IPS-20b (cell line): ENCODE results near the gene HSDL2.

Experiments used
- H3K27ac ChIP-seq: one replicate; pipeline ENCODE4 v1.5.1; 2013; ENCODE audit warnings: low read length
- H3K27me3 ChIP-seq: 2 replicates; pipeline ENCODE4 v1.6.1; 2013; ENCODE audit warnings: mild to moderate bottlenecking, low read length, inconsistent platforms; ENCODE audit not compliant: insufficient read depth
- H3K36me3 ChIP-seq: 2 replicates; pipeline ENCODE4 v1.6.1; 2013; ENCODE audit warnings: low read depth, mild to moderate bottlenecking, inconsistent platforms, low read length, moderate library complexity; ENCODE audit not compliant: insufficient read depth
- H3K4me1 ChIP-seq: 2 replicates; pipeline ENCODE4 v1.6.1; 2013; ENCODE audit warnings: mild to moderate bottlenecking, control low read depth, inconsistent platforms, low read length, moderate library complexity; ENCODE audit not compliant: insufficient read depth
- H3K4me3 ChIP-seq: 2 replicates; pipeline ENCODE4 v1.5.1; 2013; ENCODE audit warnings: mild to moderate bottlenecking, low read length, inconsistent platforms
- H3K9ac ChIP-seq: 2 replicates; pipeline ENCODE4 v1.6.1; 2013; ENCODE audit warnings: low read depth, mild to moderate bottlenecking, inconsistent platforms, low read length, moderate library complexity
- H3K9me3 ChIP-seq: 2 replicates; pipeline ENCODE4 v1.6.1; 2013; ENCODE audit warnings: mild to moderate bottlenecking, low read depth, low read length, inconsistent platforms; ENCODE audit not compliant: insufficient read depth

The HSDL2 gene

DNA sequence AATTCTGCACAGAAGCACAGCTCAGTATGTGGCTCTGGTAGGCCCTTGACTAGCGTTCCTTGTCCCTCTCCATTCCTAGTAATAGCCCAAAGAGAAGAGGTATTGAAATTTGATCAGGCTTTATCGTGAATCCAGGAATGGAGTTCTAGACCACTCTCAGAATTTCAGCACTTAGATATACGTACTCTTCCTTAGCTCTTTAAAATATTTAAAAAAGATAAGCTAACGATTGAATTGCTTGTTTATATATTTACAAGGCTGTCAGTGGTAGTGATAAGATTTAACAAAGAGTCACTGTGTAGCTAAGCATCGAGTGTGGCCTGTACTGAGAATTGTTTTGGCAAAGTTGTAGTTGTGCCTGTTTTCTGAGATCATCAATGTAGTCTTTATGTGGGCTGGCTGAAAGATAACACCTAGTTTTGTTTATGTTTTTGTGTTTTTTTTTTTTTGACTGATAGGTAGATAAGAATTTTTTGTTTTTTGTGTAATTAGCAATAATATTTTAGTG is 109.2 kb downstream of the HSDL2 start:
- H3K4me3 ChIP-seq, result peak overlapping the region; percentile 92
- peaks cover 22% of the 10 kb centered on the region for H3K36me3 ChIP-seq
- peak overlapping the region; percentile 6; the same call in 1 of the 2 replicates for H3K9ac ChIP-seq
- no peak overlapping the region for H3K27ac ChIP-seq
- peaks cover 27% of the 10 kb centered on the region for H3K4me1 ChIP-seq
- H3K9me3 ChIP-seq, result peaks cover 5% of the 10 kb centered on the region; the same call in 1 of the 2 replicates
- H3K27me3 ChIP-seq, result no peaks in the 10 kb centered on the region

DNA sequence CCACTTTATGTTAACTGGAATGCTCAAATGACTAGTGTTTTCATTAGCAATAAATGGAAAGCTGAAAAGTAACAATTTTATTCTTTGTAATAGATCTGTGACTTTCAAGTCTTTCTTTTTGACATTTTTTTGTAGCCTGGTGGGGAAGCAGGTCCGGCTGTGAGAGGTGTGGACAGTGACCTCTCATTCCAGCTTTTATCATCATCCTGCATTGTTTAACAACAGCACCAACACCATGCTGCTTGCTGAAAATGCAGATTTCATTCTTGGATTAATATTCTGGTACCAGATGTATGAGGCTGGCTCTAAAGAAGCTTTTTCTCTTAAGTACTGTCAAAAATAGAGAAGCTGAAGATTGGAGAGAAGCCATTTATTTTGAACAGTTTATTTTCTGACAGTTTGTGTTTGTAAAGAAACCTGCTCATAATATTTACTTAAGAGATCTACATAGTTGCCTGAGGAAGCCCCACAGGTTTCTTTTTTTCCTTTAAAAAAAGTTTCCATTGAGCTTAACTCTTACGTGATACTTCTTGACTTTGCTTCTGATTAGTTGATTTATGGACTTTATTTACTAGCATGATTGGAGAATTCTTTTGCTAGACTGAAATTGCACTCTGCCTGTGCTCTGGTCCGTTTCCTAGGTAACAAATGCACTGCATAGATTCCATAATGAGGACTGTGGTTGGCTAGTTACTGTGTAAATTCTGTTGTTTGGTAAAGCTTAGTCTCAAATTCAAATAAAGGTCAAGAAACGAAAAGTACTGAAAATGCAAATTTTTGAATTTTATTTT is 110.2 kb downstream of the HSDL2 start:
- H3K27me3 ChIP-seq, result no peaks in the 10 kb centered on the region
- H3K9ac ChIP-seq, result 0 out of 2 replicates have a peak overlapping the region, but pooled peaks have one; percentile 13
- H3K27ac ChIP-seq, result no peak overlapping the region
- peaks cover 9% of the 10 kb centered on the region; the same call in 1 of the 2 replicates for H3K9me3 ChIP-seq
- H3K36me3 ChIP-seq, result peaks cover 31% of the 10 kb centered on the region
- H3K4me1 ChIP-seq, result peaks cover 27% of the 10 kb centered on the region
- peak overlapping the region; percentile 92; the same call in 1 of the 2 replicates for H3K4me3 ChIP-seq

DNA sequence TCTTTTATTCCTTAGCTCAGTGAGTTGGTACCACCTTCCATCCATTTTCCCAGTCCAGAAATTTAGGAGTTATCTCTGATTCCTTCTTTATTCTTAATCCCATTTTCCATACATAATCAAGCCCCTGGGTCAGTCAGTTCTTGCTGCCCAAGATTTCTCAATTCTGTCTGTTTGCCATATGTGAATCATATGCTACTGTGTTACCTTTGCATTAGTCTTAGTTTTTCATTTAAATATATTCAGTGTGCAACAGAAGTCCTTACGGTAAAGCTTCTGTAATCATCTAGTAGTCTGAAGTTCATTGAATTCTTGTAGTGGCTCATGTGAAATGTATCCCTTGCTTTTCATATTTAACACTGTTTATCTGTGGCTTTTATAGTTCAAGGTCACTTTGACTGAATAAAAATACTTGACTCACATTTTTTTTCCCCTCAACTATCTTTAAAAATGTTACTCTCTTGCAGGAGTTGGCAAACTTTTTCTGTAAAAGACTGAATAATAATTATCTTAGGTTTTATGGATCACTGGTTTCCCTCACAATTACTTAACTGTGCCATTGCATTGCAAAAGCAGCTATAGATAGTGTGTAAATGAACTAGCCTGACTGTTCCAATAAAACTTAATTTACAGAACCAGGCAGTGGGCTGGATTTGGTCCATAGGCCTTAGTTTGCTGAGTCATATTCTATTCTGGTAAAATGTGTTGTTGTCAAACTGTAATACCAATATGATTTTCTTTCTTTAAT is 113.7 kb downstream of the HSDL2 start:
- Histone ChIP-seq H3K27ac (no peak overlapping the region), H3K9ac (no peak overlapping the region), H3K36me3 (peaks cover 36% of the 10 kb centered on the region), H3K9me3 (peaks cover 9% of the 10 kb centered on the region; the same call in 1 of the 2 replicates), H3K27me3 (no peaks in the 10 kb centered on the region), H3K4me3 (no peak overlapping the region), H3K4me1 (peaks cover 35% of the 10 kb centered on the region)

GRCh38 chr9:112494153-112494552 is 114.2 kb downstream of the HSDL2 start:
- Histone ChIP-seq H3K27ac (no peak overlapping the region), H3K4me1 (peaks cover 29% of the 10 kb centered on the region), H3K9me3 (peaks cover 9% of the 10 kb centered on the region; the same call in 1 of the 2 replicates), H3K36me3 (peaks cover 36% of the 10 kb centered on the region), H3K9ac (no peak overlapping the region), H3K27me3 (no peaks in the 10 kb centered on the region), H3K4me3 (no peak overlapping the region)

- Histone ChIP-seq H3K4me3 (no peak overlapping the region), H3K27ac (no peak overlapping the region), H3K9me3 (peaks cover 9% of the 10 kb centered on the region; the same call in 1 of the 2 replicates), H3K4me1 (peaks cover 14% of the 10 kb centered on the region), H3K9ac (no peak overlapping the region), H3K27me3 (no peaks in the 10 kb centered on the region), H3K36me3 (peaks cover 36% of the 10 kb centered on the region)
Observed at GRCh38 chr9:112495614-112496013, 115.7 kb downstream of the HSDL2 start.

GRCh38 chr9:112496074-112496722 is 116.3 kb downstream of the HSDL2 start:
- no peak overlapping the region for H3K4me3 ChIP-seq
- no peaks in the 10 kb centered on the region for H3K27me3 ChIP-seq
- peaks cover 36% of the 10 kb centered on the region for H3K36me3 ChIP-seq
- peaks cover 9% of the 10 kb centered on the region; the same call in 1 of the 2 replicates for H3K9me3 ChIP-seq
- peaks cover 13% of the 10 kb centered on the region for H3K4me1 ChIP-seq
- no peak overlapping the region for H3K27ac ChIP-seq
- H3K9ac ChIP-seq, result no peak overlapping the region

DNA sequence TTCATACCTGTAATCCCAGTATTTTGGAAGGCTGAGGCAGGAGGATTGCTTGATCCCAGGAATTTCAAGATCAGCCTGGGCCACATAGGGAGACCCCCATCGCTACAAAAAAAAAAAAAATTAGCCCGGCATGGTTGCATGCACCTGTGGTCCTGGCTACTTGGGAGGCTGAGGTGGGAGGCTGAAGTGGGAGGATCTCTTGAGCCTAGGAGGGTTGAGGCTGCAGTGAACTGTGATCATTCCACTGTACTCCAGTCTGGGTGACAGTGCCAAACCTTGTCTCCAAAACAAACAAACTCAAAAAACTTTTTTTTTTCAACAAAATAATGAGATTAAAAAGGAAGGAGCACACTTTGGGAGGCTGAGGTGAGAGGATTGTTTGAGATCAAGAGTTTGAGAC is 120.9 kb downstream of the HSDL2 start:
- Histone ChIP-seq H3K9me3 (no peaks in the 10 kb centered on the region), H3K27ac (no peak overlapping the region), H3K4me1 (peaks cover 13% of the 10 kb centered on the region), H3K4me3 (no peak overlapping the region), H3K36me3 (no peaks in the 10 kb centered on the region; the same call in 1 of the 2 replicates), H3K27me3 (no peaks in the 10 kb centered on the region), H3K9ac (no peak overlapping the region)

DNA sequence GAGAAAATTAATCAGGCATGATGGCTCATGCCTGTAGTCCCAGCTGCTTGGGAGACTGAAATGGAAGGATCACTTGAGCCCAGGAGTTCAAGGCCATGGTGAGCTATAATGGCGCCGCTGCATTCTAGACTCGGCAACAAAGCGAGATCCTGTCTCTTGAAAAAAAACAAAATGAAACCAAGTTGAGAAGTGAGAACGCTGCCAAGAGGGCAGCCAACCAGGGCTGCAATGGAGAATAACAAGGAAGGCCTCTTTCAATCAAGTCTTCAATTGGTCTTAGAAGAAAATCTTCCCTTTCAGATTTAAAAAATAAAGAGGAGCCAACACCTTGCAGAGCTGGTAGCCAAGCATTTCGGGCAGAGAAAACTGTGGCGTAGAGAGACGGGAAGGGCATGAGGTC is 121.4 kb downstream of the HSDL2 start:
- H3K4me1 ChIP-seq, result peaks cover 11% of the 10 kb centered on the region
- H3K27me3 ChIP-seq, result no peaks in the 10 kb centered on the region
- H3K4me3 ChIP-seq, result no peak overlapping the region
- H3K27ac ChIP-seq, result no peak overlapping the region
- no peaks in the 10 kb centered on the region for H3K9me3 ChIP-seq
- H3K9ac ChIP-seq, result no peak overlapping the region
- no peaks in the 10 kb centered on the region for H3K36me3 ChIP-seq

GRCh38 chr9:112502175-112502946 is 122.5 kb downstream of the HSDL2 start:
- Histone ChIP-seq H3K36me3 (no peaks in the 10 kb centered on the region), H3K9me3 (no peaks in the 10 kb centered on the region), H3K9ac (no peak overlapping the region), H3K27ac (no peak overlapping the region), H3K4me3 (no peak overlapping the region), H3K27me3 (no peaks in the 10 kb centered on the region), H3K4me1 (peaks cover 8% of the 10 kb centered on the region; the same call in 1 of the 2 replicates)

- Histone ChIP-seq H3K27me3 (no peaks in the 10 kb centered on the region), H3K9ac (no peak overlapping the region), H3K36me3 (no peaks in the 10 kb centered on the region), H3K9me3 (no peaks in the 10 kb centered on the region), H3K4me3 (no peak overlapping the region), H3K27ac (no peak overlapping the region), H3K4me1 (peaks cover 10% of the 10 kb centered on the region; the same call in 1 of the 2 replicates)
Observed at GRCh38 chr9:112503170-112503569, 123.3 kb downstream of the HSDL2 start.

DNA sequence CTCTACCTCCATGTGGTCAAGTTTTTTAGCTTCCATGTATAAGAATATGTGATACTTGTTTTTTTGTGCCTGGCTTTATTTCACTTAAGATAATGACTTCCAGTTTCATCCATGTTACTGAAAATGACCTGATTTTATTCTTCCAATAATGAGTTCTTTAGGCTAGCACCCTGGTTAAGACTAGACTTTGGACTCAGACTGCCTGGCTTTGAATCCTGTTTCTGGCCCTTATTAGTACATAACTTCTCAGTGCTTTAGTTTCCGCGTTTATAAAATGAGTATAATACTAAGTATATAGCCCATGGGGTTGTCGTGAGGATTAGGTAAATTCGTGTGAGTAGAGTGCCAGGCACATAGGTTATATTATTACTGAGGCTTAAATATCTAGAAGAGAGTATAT is 125.2 kb downstream of the HSDL2 start:
- Histone ChIP-seq H3K27me3 (no peaks in the 10 kb centered on the region), H3K4me3 (no peak overlapping the region), H3K9ac (no peak overlapping the region), H3K27ac (no peak overlapping the region), H3K9me3 (no peaks in the 10 kb centered on the region), H3K4me1 (peaks cover 13% of the 10 kb centered on the region; the same call in 1 of the 2 replicates), H3K36me3 (no peaks in the 10 kb centered on the region)
